HCT116 (cell line): ENCODE measurements around the gene ALPL. TPM values are rescaled to one million over a fixed set of nuclear protein-coding genes. Genes with fewer than 3 reads are reported as not detected.

Experiments used
- ATAC-seq: fragments of 200-7000 bp; cut with Tn5 transposase; 2 replicates; pipeline ENCODE4 v1.9.1; 2020; ENCODE audit warnings: mild to moderate bottlenecking, moderate library complexity
- BruUV-seq: library from RNA; stranded (reverse); fragments of 400-500 nt; replicated peaks from 2 replicates; lab custom pipeline; 2021; lab: Mats Ljungman, UMichigan
- CTCF ChIA-PET: fragments of 300-600 bp; sonication (Branson Sonifier 250); formaldehyde crosslinking; loops from one replicate; lab custom pipeline; 2021; ENCODE audit warnings: antibody characterized with exemption; lab: Charles Lee
- POLR2A ChIA-PET: fragments of 300-600, 350-600 bp; sonication (Branson Sonifier 250); formaldehyde crosslinking; loops from one replicate; lab custom pipeline; 2021; ENCODE audit warnings: antibody characterized with exemption; lab: Charles Lee
- RAD21 ChIA-PET, 2 experiments: fragments of 300-600 bp; sonication (Branson Sonifier 250); formaldehyde crosslinking; loops; one replicate each; lab custom pipeline; 2023; ENCODE audit warnings: low total read pairs in 2 of 2; ENCODE audit not compliant: uncharacterized antibody in 2 of 2, unreplicated experiment in 2 of 2, low non-redundant PET in 1 of 2; lab: Charles Lee
- DNase-seq: peaks from one replicate; pipeline ENCODE4 v3.0.0-alpha.2; 2010; ENCODE audit warnings: low read depth, low spot score
- H2AFZ ChIP-seq: fragments of 200-600 bp; shearing (Covaris generic), sonication (generic); 2 replicates; pipeline ENCODE4 v1.6.1; 2017; ENCODE audit warnings: low read depth, mixed run types, mixed read lengths, antibody characterized with exemption, low read length; ENCODE audit not compliant: poor library complexity, severe bottlenecking
- H3K27ac ChIP-seq: 2 replicates; pipeline ENCODE4 v1.5.1; 2012; ENCODE audit warnings: low read depth, low read length
- H3K27me3 ChIP-seq: fragments of 200-600 bp; sonication (generic); 2 replicates; pipeline ENCODE4 v1.6.1; 2016; ENCODE audit warnings: mixed run types, low read length, mixed read lengths; ENCODE audit not compliant: insufficient read depth
- H3K36me3 ChIP-seq, 2 experiments: fragments of 200-500 bp in 1 of 2; fragments of 200-600 bp in 1 of 2; sonication (Bioruptor generic) in 1 of 2; sonication (generic) in 1 of 2; 2 replicates each; pipeline versions ENCODE4 v1.5.1 to v1.6.1; 2014 to 2016; ENCODE audit warnings: low read length in 2 of 2, inconsistent platforms in 1 of 2, mixed read lengths in 1 of 2, mixed run types in 1 of 2; ENCODE audit not compliant: insufficient read depth in 2 of 2, control insufficient read depth in 1 of 2
- H3K4me1 ChIP-seq, 2 experiments: fragments of 200-600 bp in 1 of 2; sonication (generic) in 1 of 2; 2 replicates each; pipeline versions ENCODE4 v1.5.1 to v1.6.1; 2012 to 2017; ENCODE audit warnings: low read length in 2 of 2, inconsistent platforms in 1 of 2, mild to moderate bottlenecking in 1 of 2, mixed read lengths in 1 of 2, mixed run types in 1 of 2, moderate library complexity in 1 of 2; ENCODE audit not compliant: insufficient read depth in 2 of 2, control insufficient read depth in 1 of 2
- H3K4me2 ChIP-seq: fragments of 200-600 bp; sonication (generic); 2 replicates; pipeline ENCODE4 v1.6.1; 2017; ENCODE audit warnings: mixed run types, low read length, mixed read lengths
- H3K4me3 ChIP-seq, 2 experiments: fragments of 200-600 bp in 1 of 2; sonication (generic) in 1 of 2; replicated peaks in 1 of 2; 2 replicates each; pipeline ENCODE4 v1.5.1; 2011 to 2016; ENCODE audit warnings: low read length in 2 of 2, control low read depth in 1 of 2, low read depth in 1 of 2, mild to moderate bottlenecking in 1 of 2, mixed read lengths in 1 of 2, mixed run types in 1 of 2
- H3K79me2 ChIP-seq: fragments of 200-600 bp; sonication (generic); 2 replicates; pipeline ENCODE4 v1.6.1; 2017; ENCODE audit warnings: mild to moderate bottlenecking, mixed run types, low read length, moderate library complexity, mixed read lengths; ENCODE audit not compliant: insufficient read depth
- H3K9ac ChIP-seq: fragments of 200-600 bp; sonication (generic); 2 replicates; pipeline ENCODE4 v1.6.1; 2016; ENCODE audit warnings: low read length, mixed read lengths
- H3K9me2 ChIP-seq: fragments of 200-600 bp; sonication (generic), shearing (Covaris generic); 2 replicates; pipeline ENCODE4 v1.6.1; 2017; ENCODE audit warnings: mixed run types, mild to moderate bottlenecking, moderate library complexity; ENCODE audit not compliant: insufficient read depth
- H3K9me3 ChIP-seq, 2 experiments: fragments of 200-500 bp in 1 of 2; fragments of 200-600 bp in 1 of 2; sonication (Bioruptor generic) in 1 of 2; sonication (generic) in 1 of 2; 2 replicates each; pipeline ENCODE4 v1.6.1; 2014 to 2017; ENCODE audit warnings: low read length in 2 of 2, mixed read lengths in 2 of 2, inconsistent platforms in 1 of 2, low read depth in 1 of 2, mild to moderate bottlenecking in 1 of 2, mixed run types in 1 of 2, moderate library complexity in 1 of 2; ENCODE audit not compliant: control insufficient read depth in 1 of 2, insufficient read depth in 1 of 2
- H4K20me1 ChIP-seq: fragments of 200-600 bp; sonication (generic), shearing (Covaris generic); 2 replicates; pipeline ENCODE4 v1.6.1; 2017; ENCODE audit warnings: mixed run types, mild to moderate bottlenecking, moderate library complexity; ENCODE audit not compliant: insufficient read depth
- ATF3 ChIP-seq: IDR thresholded peaks from 2 replicates; pipeline ENCODE4 v1.6.1; 2012
- CTCF ChIP-seq, 3 experiments: fragments of 200-600 bp in 1 of 3; sonication (generic) in 1 of 3; IDR thresholded peaks in 2 of 3; conservative IDR thresholded peaks in 1 of 3; 2 replicates each; pipeline ENCODE4 v1.5.1; 2012 to 2017; ENCODE audit warnings: low read depth in 2 of 3, low read length in 2 of 3, antibody characterized with exemption in 1 of 3, borderline replicate concordance in 1 of 3, control low read depth in 1 of 3, mild to moderate bottlenecking in 1 of 3, mixed read lengths in 1 of 3, mixed run types in 1 of 3, moderate library complexity in 1 of 3; ENCODE audit not compliant: insufficient read depth in 1 of 3
- EGR1 ChIP-seq: IDR thresholded peaks from 2 replicates; pipeline ENCODE4 v1.6.1; 2012; ENCODE audit warnings: low read depth
- FOSL1 ChIP-seq: IDR thresholded peaks from 2 replicates; pipeline ENCODE4 v1.6.1; 2012; ENCODE audit warnings: low read depth
- JUND ChIP-seq: IDR thresholded peaks from 2 replicates; pipeline ENCODE4 v1.6.1; 2012
- MAX ChIP-seq: IDR thresholded peaks from 2 replicates; pipeline ENCODE4 v1.6.1; 2012
- RAD21 ChIP-seq: IDR thresholded peaks from 2 replicates; pipeline ENCODE4 v1.6.1; 2012; ENCODE audit warnings: low read depth, mild to moderate bottlenecking
- REST ChIP-seq: IDR thresholded peaks from 2 replicates; pipeline ENCODE4 v1.6.1; 2012; ENCODE audit warnings: low read depth
- SIN3A ChIP-seq: IDR thresholded peaks from 2 replicates; pipeline ENCODE4 v1.6.1; 2012; ENCODE audit warnings: low read depth
- SP1 ChIP-seq: IDR thresholded peaks from 2 replicates; pipeline ENCODE4 v1.6.1; 2012; ENCODE audit warnings: low read depth
- TCF7L2 ChIP-seq: IDR thresholded peaks from 2 replicates; pipeline ENCODE4 v1.7.0; 2011; ENCODE audit warnings: borderline replicate concordance, inconsistent platforms; ENCODE audit not compliant: insufficient read depth, insufficient read length; ENCODE audit errors: extremely low read depth
- intact Hi-C: fragments of 100-400 bp; cut with micrococcal nuclease; formaldehyde crosslinking; loops from 2 replicates; pipeline ENCODE4 v1.10.0; 2022
- total RNA-seq: library from RNA; stranded (reverse); gene quantifications from one replicate; pipeline ENCODE4 v1.2.1, GENCODE V29; 2021; ENCODE audit not compliant: unreplicated experiment

Gene ALPL
- total RNA-seq, 1 experiment from 2014 or later = 0.61 TPM

- TF ChIP-seq CTCF (IDR thresholded peaks at IDR 0.05 in 2 of 3, conservative IDR thresholded peaks at IDR 0.05 in 1 of 3; ENCODE audit: borderline replicate concordance in 1 of 3, insufficient read depth in 1 of 3, low read depth in 2 of 3, low read length in 2 of 3) = no peak
- no peak for TF ChIP-seq SP1
- TF ChIP-seq TCF7L2 = no peak
- TF ChIP-seq FOSL1 = no peak
- TF ChIP-seq EGR1 = no peak
- TF ChIP-seq ATF3 = no peak
- no peak for TF ChIP-seq JUND
- TF ChIP-seq MAX = no peak
- no peak for TF ChIP-seq REST
- TF ChIP-seq RAD21 = no peak
- no peak for TF ChIP-seq SIN3A
- TF ChIP-seq, all 23 proteins: peak for 0
- peaks cover 0 to under 1% of the 10 kb centered on the region in 2 experiments; a peak in 1 of 4 replicates for H3K4me1 ChIP-seq
- no peak overlapping the region for H3K4me3 ChIP-seq
- DNase-seq = no peak
- POLR2A ChIA-PET = no interaction called here
- BruUV-seq = no TSS peak
- H3K27me3 ChIP-seq = no peaks in the 10 kb centered on the region
- no peaks in the 10 kb centered on the region for H3K9me3 ChIP-seq
- CTCF ChIA-PET = no interaction called here
- no peak for ATAC-seq
- H3K4me2 ChIP-seq = no peak overlapping the region
- intact Hi-C loops = no loop called here
- no peaks in the 10 kb centered on the region for H3K79me2 ChIP-seq
- H2AFZ ChIP-seq = no peak overlapping the region
- no peaks in the 10 kb centered on the region for H3K36me3 ChIP-seq
- H3K27ac ChIP-seq = no peak overlapping the region
- H4K20me1 ChIP-seq = no peaks in the 10 kb centered on the region
- RAD21 ChIA-PET = no interaction called here
- H3K9ac ChIP-seq = no peak overlapping the region
- H3K9me2 ChIP-seq = no peaks in the 10 kb centered on the region
Measured at GRCh38 chr1:21562896-21563295, 53.7 kb downstream of the ALPL start.
